Measurements from ENCODE around the gene FNDC3B. TPM values are rescaled to one million over a fixed set of nuclear protein-coding genes. Genes with fewer than 3 reads are reported as not detected.
"Not testable (repeated sequence)": the region's sequence is repeated elsewhere in the genome, so short reads cannot be mapped to it uniquely, and the experiment has no call there.

FNDC3B gene
- total RNA-seq, 1 donor from 2014 or later = 147 TPM

GRCh38 chr3:172074032-172074431 lies 34.7 kb downstream of the FNDC3B start:
- DNase-seq = no peak

DNA sequence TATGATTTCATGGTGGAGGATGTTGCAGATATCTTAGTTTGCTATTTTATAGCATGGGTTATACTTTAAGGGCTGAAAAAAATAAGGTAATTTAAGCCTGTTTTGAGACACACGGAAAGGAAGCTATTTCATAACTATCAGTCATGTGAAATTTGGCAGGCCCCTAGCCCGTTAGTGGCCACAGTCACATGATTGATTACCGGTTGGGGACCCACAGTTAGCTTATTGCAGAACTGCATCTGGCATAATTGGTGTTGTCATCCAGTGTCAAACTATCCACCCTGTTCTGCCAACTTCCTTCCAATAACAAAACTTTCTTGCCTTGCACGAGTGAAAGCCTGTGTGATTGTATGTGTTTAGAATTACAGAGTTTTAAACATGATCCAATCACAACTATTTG lies 35.2 kb downstream of the FNDC3B start:
- DNase-seq = no peak

DNA sequence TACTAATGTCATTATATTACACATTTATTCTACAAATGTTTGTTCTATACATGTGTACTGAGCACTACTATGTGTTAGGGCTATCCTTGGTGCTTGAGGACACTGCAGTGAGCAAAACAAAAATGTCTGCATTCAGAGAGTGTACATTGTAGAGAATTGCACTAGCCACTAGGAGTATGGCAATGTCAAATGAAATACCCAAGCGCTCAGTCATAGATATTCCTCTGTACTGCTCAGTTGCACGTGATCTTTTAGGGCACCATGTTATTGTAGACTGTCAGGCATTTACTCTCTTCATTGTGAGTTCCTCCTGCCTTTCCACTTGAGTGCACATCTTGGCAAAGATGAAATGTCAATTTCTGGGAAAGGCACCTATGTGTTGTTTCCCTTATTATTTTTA lies 36.8 kb downstream of the FNDC3B start:
- DNase-seq = no peak

GRCh38 chr3:172077197-172077757 lies 37.9 kb downstream of the FNDC3B start:
- peak; percentile 74 for DNase-seq

- no peak for DNase-seq
Observed at GRCh38 chr3:172078244-172078643, 38.9 kb downstream of the FNDC3B start.

- DNase-seq = no peak
Observed at GRCh38 chr3:172078721-172079120, 39.3 kb downstream of the FNDC3B start.

DNA sequence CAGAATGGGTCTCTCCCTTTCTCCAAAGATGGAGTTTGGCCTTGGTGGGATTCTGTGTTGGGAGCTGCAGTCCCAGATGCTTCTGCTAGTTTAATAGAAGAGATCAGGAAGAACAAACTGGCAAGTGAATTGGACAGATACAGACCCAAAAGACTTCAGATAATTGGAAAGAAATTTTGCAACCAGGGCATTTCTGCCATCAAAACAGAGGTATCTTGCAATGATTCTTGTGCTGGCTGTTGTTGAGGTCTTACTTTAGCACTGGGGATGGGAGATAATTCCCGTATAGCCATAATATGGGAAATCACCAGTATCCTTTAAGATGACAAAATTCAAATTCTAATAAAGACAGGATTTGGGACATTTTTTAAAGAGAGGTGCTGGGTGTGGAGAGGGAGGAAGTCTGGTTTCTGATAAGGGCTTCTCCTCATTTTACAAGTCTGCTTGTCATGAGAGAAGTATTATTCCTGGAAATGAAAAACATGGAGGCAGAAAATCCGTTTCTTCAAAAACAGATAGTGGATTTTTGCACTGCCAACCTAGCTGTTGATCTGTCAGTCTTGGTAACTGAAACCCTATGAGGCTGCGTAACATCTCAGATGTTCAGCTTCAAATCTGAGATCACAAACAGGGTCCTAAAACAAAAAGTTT lies 40.1 kb downstream of the FNDC3B start:
- no peak for DNase-seq

DNA sequence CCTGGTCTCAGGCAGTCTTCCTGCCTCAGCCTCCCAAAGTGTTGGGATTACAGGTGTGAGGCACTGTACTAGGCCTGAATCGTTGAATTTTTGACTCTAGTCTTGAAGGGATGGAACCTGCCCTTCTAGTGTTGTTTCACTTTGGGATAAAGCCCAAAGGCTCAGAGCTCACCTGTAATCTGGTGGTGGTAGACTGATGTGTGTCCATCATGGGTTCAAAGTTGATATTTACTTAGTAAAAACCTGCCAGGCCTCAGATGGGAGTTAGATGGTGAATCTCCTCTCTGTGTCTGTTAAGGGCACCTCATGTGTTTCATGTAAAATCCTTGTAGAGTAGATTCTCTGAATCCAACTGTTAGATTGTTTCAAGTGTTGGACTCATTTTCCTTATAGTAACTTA lies 41.1 kb downstream of the FNDC3B start:
- no peak for DNase-seq

DNA sequence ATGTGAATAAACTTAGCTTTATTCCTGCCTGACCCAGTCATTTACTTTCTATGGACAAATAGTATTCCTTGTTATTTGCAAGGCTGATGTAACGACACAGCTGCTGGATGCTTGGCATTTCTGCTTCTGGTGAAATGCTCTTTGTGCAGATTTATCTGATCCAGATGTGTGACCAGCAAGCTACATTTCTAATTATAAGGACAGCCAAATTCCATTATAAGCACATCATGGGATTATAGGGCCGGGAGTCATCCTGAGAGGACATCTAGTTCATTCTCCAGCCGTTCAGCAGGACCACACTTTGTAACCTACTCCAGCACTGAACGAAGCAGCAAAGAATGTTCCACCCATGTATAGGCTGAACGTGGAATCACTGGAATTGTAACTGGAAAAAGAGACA lies 42.9 kb downstream of the FNDC3B start:
- DNase-seq = peak; percentile 95

DNA sequence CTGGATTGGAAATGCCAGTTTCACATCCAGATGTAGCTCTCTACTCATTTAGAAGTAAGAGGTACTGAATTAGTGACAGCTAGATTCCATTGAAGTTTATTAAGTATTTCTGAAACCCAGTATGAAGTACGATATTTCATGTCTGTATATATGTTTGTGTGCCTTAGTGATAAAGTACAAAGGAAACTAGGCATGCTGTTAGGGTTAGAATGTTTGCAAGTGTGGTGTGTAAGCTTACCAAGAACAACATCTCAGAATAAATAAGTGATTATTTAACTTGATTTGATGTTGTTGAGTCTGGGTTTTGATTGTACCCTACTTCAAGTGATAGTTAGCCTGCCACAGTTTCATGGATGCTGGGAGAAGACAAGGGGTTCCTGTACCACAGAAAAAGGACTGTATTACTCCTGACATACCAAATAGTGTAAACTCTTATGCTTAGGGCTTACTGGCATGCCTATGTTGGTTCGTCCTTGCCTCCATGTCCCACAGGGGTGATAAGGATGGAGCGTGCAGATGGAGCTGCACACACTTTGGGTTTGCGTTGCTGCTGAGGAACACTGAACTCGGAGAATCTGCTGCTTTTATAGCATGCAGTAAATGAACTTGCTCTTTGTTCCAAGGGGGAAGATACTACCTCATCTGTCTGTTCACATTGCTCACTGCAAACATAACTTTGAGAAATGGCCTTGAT lies 43.6 kb downstream of the FNDC3B start:
- DNase-seq = no peak

GRCh38 chr3:172083995-172084409 lies 44.6 kb downstream of the FNDC3B start:
- DNase-seq = no peak

DNA sequence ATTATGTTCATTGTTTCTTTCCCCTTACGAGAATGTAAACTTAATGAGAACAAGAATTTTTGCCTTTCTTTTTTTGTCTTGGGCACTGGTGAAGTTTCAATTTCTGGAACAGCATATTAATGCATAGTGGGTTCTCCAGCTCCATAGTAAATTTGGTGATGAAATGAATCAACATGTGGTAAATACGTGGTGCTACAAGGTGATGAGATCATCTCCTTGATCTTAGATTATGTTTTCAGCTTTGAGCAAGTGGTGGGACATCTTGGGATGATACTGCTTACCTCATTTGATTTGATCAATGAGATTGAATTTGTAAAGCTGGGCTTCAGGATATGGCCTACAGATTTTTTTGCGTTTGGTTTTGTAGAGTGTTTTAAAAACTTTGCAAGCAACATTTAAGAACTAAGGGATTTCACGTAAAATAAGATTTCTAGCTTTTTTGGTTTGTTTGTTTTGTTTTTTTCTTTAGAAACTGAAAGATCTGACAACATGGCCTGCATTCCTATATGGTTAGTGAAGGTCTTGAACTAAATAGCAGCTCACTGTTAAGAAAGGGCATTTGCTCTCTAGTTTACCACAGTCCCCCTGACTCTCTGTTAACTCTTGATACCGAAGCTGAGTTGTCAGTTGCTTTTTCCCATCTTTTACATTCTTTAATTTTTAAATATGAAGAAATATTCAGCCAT lies 45.6 kb downstream of the FNDC3B start:
- no peak for DNase-seq

- DNase-seq = no peak
Observed at GRCh38 chr3:172085557-172085895, 46.1 kb downstream of the FNDC3B start.

DNA sequence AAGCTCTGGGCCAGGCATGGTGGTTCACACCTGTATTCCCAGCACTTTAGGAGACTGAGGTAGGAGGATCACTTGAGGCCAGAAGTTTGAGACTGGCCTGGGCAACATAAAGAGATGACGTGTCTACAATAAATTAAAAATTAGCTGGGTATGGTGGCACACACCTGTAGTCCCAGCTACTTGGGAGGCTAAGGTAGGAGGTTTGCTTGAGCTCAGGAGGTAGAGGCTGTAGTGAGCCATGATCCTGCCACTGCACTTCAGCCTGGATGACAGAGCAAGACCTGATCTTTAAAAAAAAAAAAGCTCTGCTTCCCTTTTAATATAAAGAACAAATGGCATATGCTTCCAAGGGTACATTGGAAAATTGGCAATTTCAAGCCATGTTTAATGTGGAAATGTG lies 46.7 kb downstream of the FNDC3B start:
- no peak for DNase-seq

DNA sequence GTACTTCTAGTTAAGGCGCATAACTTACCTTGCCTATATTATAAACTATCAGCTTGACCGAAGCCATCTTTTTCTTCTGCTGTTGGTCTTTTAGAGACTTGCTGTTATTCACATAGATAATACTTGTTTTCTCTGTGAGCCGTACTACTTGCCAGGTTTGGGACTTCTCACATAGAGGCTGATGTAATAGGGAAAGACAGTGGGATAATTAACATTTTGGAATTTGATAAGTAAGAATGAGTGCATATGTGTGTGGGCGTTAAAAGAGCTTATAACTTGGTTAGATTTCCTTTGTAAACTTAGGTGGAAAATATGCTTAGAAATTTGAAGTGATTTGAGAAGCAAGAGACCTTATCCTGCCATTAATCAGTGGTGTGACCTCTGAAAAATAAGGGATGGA lies 47.8 kb downstream of the FNDC3B start:
- DNase-seq = no peak

GRCh38 chr3:172087602-172088580 lies 48.5 kb downstream of the FNDC3B start:
- no peak for DNase-seq

- no peak for DNase-seq
Observed at GRCh38 chr3:172089250-172089649, 49.9 kb downstream of the FNDC3B start.

DNA sequence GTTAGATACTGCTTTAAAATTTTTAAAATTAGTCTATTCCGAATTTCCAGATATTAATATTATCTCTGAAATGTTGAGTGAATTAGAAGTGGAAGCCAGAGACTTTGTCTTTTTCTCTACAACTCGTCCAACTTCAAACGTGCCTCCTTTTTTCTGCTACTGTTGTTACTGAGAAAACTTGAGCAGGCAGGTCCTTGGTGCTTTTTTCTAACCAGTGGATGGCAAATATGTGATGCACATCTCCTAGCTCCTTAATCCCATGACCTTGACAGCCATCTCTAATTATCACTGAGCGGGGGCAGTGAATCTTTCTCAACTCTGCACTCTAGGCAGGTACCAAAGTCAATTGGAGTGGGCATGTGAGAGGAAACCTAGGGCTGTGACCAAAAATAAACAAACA lies 50.7 kb downstream of the FNDC3B start:
- no peak for DNase-seq

DNA sequence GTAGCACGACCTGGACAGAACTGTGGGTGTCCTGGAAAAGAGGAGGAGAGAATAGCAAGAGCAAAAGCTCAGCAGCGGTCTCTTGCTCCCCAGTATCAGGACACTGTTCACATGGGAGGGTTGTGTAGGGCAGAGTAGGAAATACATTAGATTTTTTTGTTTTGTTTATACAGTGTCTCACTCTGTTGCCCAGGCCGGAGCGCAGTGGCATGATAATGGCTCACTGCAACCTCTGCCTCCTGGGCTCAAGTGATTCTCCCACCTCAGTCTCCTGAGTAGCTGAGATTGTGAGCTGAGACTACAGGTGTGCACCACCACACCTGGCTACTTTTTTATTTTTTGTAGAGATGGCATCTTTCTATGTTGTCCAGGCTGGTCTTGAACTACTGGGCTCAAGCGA lies 53.3 kb downstream of the FNDC3B start:
- DNase-seq = no peak

DNA sequence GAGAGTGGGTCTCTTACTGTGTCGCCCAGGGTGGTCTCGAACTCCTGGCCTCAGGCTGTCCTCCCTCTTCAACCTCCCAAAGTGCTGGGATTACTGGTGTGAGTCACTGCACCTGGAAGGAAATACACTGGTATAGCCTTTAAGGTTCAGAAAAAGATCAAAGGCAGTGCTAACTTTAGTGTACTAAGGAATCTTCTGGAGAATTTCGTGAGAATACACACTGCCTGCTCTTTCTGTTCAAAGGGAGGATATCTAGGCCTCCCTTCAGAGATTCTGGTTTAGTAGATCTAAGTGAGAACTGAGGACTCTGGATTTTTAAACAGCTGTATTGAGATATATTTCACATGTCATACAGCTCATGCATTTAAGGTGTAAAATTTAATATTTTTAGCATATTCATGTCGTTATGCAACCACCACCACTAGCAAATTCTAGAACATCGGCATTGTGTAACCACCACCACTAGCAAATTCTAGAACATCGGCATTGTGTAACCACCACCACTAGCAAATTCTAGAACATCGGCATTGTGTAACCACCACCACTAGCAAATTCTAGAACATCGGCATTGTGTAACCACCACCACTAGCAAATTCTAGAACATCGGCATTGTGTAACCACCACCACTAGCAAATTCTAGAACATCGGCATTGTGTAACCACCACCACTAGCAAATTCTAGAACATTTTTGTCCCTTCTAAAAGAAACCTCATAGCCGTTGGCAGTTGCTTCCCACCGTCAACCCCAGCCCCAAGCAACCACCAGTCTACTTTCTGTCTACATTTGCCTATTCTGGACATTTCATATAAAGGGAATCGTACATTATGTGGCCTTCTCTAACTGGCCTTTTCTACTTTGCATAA lies 54.4 kb downstream of the FNDC3B start:
- DNase-seq = not testable (repeated sequence)
